ENCODE measurements around the gene SLC4A2. TPM values are rescaled to one million over a fixed set of nuclear protein-coding genes. Genes with fewer than 3 reads are reported as not detected.

SLC4A2 gene
- total and polyA plus RNA-seq, 2 of the 8 experiments (the other 6 are each of a cell fraction or from before 2014, with no cell fraction given): 72.6 to 147 TPM

DNA sequence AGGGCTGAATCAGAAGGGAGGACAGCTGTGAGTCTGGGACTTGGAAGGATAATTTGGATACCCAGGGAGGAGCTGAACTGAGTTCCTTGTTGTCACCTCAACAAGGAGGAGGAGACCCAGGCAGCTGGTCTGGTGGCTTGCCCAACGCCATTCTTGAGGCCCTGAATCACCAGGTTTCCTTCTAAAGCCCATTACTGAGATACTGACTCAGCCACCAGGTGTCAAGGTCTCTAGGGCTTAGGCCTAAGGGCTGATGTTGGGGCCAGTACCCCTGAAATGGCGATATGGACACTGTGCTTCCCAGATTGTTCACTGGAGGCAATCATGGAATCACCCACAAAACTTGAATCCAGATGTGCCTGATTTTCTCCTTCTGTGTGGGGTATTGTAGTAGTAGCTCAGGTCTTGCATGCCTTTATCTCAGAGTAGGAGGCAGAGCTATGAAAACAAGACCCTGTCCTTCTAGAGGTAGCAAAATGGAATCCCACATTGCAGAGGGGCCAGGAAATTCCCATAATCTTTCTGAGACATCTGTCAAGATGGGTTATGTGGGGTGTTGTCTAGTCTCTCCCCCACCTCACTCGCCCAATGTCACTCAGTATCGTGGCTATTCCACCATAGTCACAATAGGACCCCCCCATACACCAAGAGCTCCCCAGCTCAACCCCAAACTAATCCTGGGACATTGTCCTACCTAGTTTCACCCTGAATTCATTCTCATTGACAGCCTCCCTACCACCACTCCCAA lies 33.3 kb upstream of the SLC4A2 start:
- Histone ChIP-seq H3K27ac (ENCODE audit: low read depth, low read length) (no peak overlapping the region), H3K79me2 (ENCODE audit: control insufficient read depth in 1 of 2, insufficient read depth in 2 of 2, low read length in 2 of 2) (no peaks in the 10 kb centered on the region)
- no peak for DNase-seq (ENCODE audit: low read depth in 1 of 2, low spot score in 2 of 2)

More for the DNA sequence above, 33.3 kb upstream of the SLC4A2 start:
- H3K23ac ChIP-seq (ENCODE audit: insufficient read length): no peak overlapping the region
- no peak overlapping the region for H2BK15ac ChIP-seq (ENCODE audit: low read length)
- H3K56ac ChIP-seq (replicated peaks; ENCODE audit: insufficient read length, low read depth, low read length): no peak overlapping the region
- POLR2A ChIA-PET (ENCODE audit: partially characterized antibody): interaction anchor here (0.6 to 3.2 kb wide), 2 partner anchors 8 to 653 kb away, joined by 4 to 18 read pairs; no protein-coding TSS in a partner anchor
- H3K4me2 ChIP-seq (ENCODE audit: insufficient read depth in 1 of 2, low read depth in 2 of 2, low read length in 2 of 2): peak overlapping the region in 1 of 2 experiments; percentile 90; a peak in 1 of 4 replicates
- no peaks in the 10 kb centered on the region for H3K9me3 ChIP-seq (ENCODE audit: insufficient read depth in 2 of 2, low read depth in 1 of 2, low read length in 1 of 2)
- H2BK5ac ChIP-seq (ENCODE audit: low read depth, low read length): no peak overlapping the region
- no peak overlapping the region for H4K8ac ChIP-seq (ENCODE audit: extremely low read depth, insufficient read depth, low read length)
- CTCF ChIA-PET (ENCODE audit: partially characterized antibody): interaction anchor here (0.5 to 2.3 kb wide), 7 partner anchors 9 to 146 kb away, joined by 3 to 12 read pairs (median 5); no protein-coding TSS in a partner anchor
- WGBS, 2 experiments (ENCODE audit: extremely low coverage in 1 of 2, insufficient coverage in 1 of 2, insufficient read length in 1 of 2, insufficient replicate concordance in 2 of 2, low coverage in 1 of 2, low lambda C conversion rate in 2 of 2, missing lambda C conversion rate in 1 of 2): 82% methylated on average over 4 of the region's 4 CpGs; no CpG with 5 or more reads in 1 of the 2 experiments
- no peaks in the 10 kb centered on the region; the same call in 1 of the 2 replicates for H3K79me1 ChIP-seq (ENCODE audit: low read depth, low read length)
- H3K27me3 ChIP-seq (replicated peaks in 1 of 4; ENCODE audit: control insufficient read depth in 3 of 4, extremely low read depth in 1 of 4, insufficient read depth in 3 of 4, low read length in 3 of 4): peaks cover 0 to 4% (median 3%) of the 10 kb centered on the region in 4 experiments; a peak in 4 of 7 replicates
- H4K5ac ChIP-seq (ENCODE audit: insufficient read length, low read depth, low read length): peak overlapping the region; percentile 31
- no peak overlapping the region for H3K4me3 ChIP-seq (ENCODE audit: extremely low read depth in 1 of 4, insufficient read depth in 2 of 4, low read depth in 3 of 4, low read length in 4 of 4)
- H2BK120ac ChIP-seq (replicated peaks; ENCODE audit: low read depth, low read length): peak overlapping the region; percentile 60
- no peak overlapping the region for H2BK20ac ChIP-seq (ENCODE audit: low read length)
- FAIRE-seq: no peak
- H4K20me1 ChIP-seq (replicated peaks in 1 of 2; ENCODE audit: control insufficient read depth in 1 of 2, insufficient read depth in 2 of 2, low read length in 2 of 2): no peaks in the 10 kb centered on the region
- no peak overlapping the region for H2AK5ac ChIP-seq (ENCODE audit: low read depth, low read length)
- H3K18ac ChIP-seq (ENCODE audit: extremely low read depth, low read length): no peak overlapping the region
- H2AFZ ChIP-seq (ENCODE audit: low read length): no peak overlapping the region
- no peak overlapping the region for H3K4ac ChIP-seq (replicated peaks; ENCODE audit: insufficient read length, low read depth, low read length)
- H2BK12ac ChIP-seq (ENCODE audit: low read depth, low read length): no peak overlapping the region; the same call in 1 of the 2 replicates
- no peaks in the 10 kb centered on the region for H3K36me3 ChIP-seq (ENCODE audit: control insufficient read depth in 2 of 4, insufficient read depth in 4 of 4, low read length in 3 of 4)
- no peak overlapping the region for H4K91ac ChIP-seq (replicated peaks; ENCODE audit: insufficient read length, low read length)
- no peak for TF ChIP-seq SP2 (IDR thresholded peaks at IDR 0.05; ENCODE audit: low read length)
- TF ChIP-seq NANOG (IDR thresholded peaks at IDR 0.05; ENCODE audit: insufficient read depth, low read depth, low read length, poor library complexity, severe bottlenecking): no peak
- TF ChIP-seq ASH2L (IDR thresholded peaks at IDR 0.05; ENCODE audit: low read length): no peak
- no peak for TF ChIP-seq SRF (IDR thresholded peaks at IDR 0.05; ENCODE audit: low read depth, low read length)
- TF ChIP-seq NRF1 (IDR thresholded peaks at IDR 0.05; ENCODE audit: low read depth, low read length): no peak
- TF ChIP-seq BCL11A (IDR thresholded peaks at IDR 0.05; ENCODE audit: low read depth in 2 of 2, low read length in 2 of 2): no peak
- TF ChIP-seq CHD1 (IDR thresholded peaks at IDR 0.05; ENCODE audit: low read depth, low read length): no peak
- no peak overlapping the region for H3K9ac ChIP-seq (replicated peaks in 1 of 4; ENCODE audit: extremely low read depth in 1 of 4, low read depth in 3 of 4, low read length in 3 of 4)
- peaks cover 3% of the 10 kb centered on the region; the same call in 1 of the 2 replicates for H3K23me2 ChIP-seq (ENCODE audit: low read depth, low read length)
- no peak overlapping the region for H3K14ac ChIP-seq (ENCODE audit: insufficient read length)
- H3K4me1 ChIP-seq (replicated peaks in 1 of 4; ENCODE audit: control insufficient read depth in 3 of 4, insufficient read depth in 4 of 4, low read length in 3 of 4): peaks cover 0 to 4% (median 2%) of the 10 kb centered on the region in 4 experiments; a peak in 3 of 7 replicates

Data from H1 (cell line).